HG03095 (cell line): ENCODE data around the gene HSPA1L.

ENCODE experiments used
- ATAC-seq: cut with Tn5 transposase; IDR thresholded peaks from one replicate; pipeline ENCODE4 v1.9.1; 2021; ENCODE audit warnings: moderate library complexity; ENCODE audit not compliant: unreplicated experiment

HSPA1L gene

GRCh38 chr6:31767096-31767645 is 47.9 kb downstream of the HSPA1L start:
- no peak for ATAC-seq

- no peak for ATAC-seq
These were observed 48.9 kb downstream of the HSPA1L start for GRCh38 chr6:31765910-31766794.

GRCh38 chr6:31765559-31765909 is 49.5 kb downstream of the HSPA1L start:
- no peak for ATAC-seq

GRCh38 chr6:31764198-31764597 is 50.9 kb downstream of the HSPA1L start:
- no peak for ATAC-seq

- ATAC-seq = no peak
These were observed 51.5 kb downstream of the HSPA1L start for GRCh38 chr6:31763619-31763940.

- no peak for ATAC-seq
These were observed 52.0 kb downstream of the HSPA1L start for GRCh38 chr6:31762878-31763618.

- ATAC-seq = no peak
These were observed 52.7 kb downstream of the HSPA1L start, which contains the start of gene SAPCD1 for GRCh38 chr6:31762356-31762755. Gene SAPCD1, plus strand, starts transcription at chr6:31762656. Its CDS starts 399 bp downstream, at chr6:31763055.

- ATAC-seq = no peak
These were observed 53.7 kb downstream of the HSPA1L start for GRCh38 chr6:31761343-31761742.

GRCh38 chr6:31760790-31761189 is 54.3 kb downstream of the HSPA1L start:
- no peak for ATAC-seq
